Uterus (tissue), 4 donors: ENCODE data around the gene MSH4. TPM values are rescaled to one million over a fixed set of nuclear protein-coding genes. Genes with fewer than 3 reads are reported as not detected.

Source experiments
- DNase-seq, 2 donors: peaks; one replicate each; pipeline ENCODE4 v3.0.0-alpha.2; 2019 to 2020
- H3K27ac ChIP-seq, 2 donors: fragments of 200-600 bp; sonication (generic); 1 replicate in 1 of 2; 2 replicates in 1 of 2; pipeline ENCODE4 v1.5.1; 2016 to 2018
- H3K27me3 ChIP-seq, 2 donors: fragments of 200-600 bp; sonication (generic); one replicate each; pipeline ENCODE4 v1.5.1; 2018 to 2019; ENCODE audit warnings: control low read depth in 1 of 2
- H3K36me3 ChIP-seq, 2 donors: fragments of 200-600 bp; sonication (generic); one replicate each; pipeline ENCODE4 v1.5.1; 2019; ENCODE audit warnings: control low read depth in 1 of 2
- H3K4me1 ChIP-seq, 2 donors: fragments of 200-600 bp; sonication (generic); one replicate each; pipeline ENCODE4 v1.5.1; 2018 to 2019; ENCODE audit warnings: control low read depth in 1 of 2
- H3K4me3 ChIP-seq, 2 donors: fragments of 200-600 bp; sonication (generic); 1 replicate in 1 of 2; 2 replicates in 1 of 2; pipeline ENCODE4 v1.5.1; 2018 to 2019; ENCODE audit warnings: mild to moderate bottlenecking in 1 of 2
- H3K9me3 ChIP-seq, 2 donors: fragments of 200-600 bp; sonication (generic); one replicate each; pipeline ENCODE4 v1.5.1; 2019; ENCODE audit warnings: control low read depth in 1 of 2
- POLR2A ChIP-seq, 2 donors: fragments of 450-650 bp; IDR thresholded peaks; one replicate each; pipeline ENCODE4 v1.6.1; 2016; ENCODE audit warnings: antibody characterized with exemption in 2 of 2, mild to moderate bottlenecking in 1 of 2, moderate library complexity in 1 of 2
- intact Hi-C: fragments of 100-400 bp; cut with DNase I; formaldehyde crosslinking; loops from one replicate; pipeline ENCODE4 v1.15.1; 2023; ENCODE audit warnings: low total_unique reads
- total RNA-seq, 4 donors: library from RNA; depleted of rRNA in 3 of 4; stranded (reverse); fragments of >200 nt in 3 of 4; gene quantifications; one replicate each; pipeline versions ENCODE4 v1.1.0 to v1.2.4, GENCODE V29; 2014 to 2023
- TF ChIP-seq, protein P1 (sequence below), 4 experiments: fragments of 200-600 bp in 2 of 4; fragments of 450-650 bp in 2 of 4; sonication (generic) in 2 of 4; IDR thresholded peaks; one replicate each; pipeline ENCODE4 v1.5.1; 2016 to 2019; ENCODE audit warnings: antibody characterized with exemption in 4 of 4, mild to moderate bottlenecking in 2 of 4, moderate library complexity in 1 of 4
- donor health status: DM: yes; HTN: yes; CAD: no.

Gene MSH4
- total RNA-seq, 4 donors from 2014 or later, result 0.26 to 1.2 (median 0.39) TPM

DNA sequence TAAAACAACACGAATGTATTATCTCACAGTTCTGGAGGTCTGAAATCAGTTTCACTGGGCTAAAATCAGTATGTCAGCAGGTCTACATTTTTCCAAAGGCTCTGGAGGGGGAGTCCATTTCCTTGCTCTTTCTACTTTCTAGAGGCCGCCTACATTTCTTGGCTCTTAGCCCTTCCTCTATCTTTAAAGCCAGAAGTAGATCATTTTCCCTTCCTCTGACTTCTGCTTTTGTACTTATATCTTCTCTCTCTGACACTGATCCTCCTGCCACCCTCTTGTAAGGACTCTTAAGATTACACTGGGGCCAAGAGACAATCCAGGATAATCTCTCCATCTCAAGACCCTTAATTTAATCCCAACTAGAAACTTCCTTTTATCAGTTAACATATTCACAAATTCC lies 41.4 kb downstream of the MSH4 start:
- Histone ChIP-seq H3K36me3 (no peaks in the 10 kb centered on the region), H3K27me3 (no peaks in the 10 kb centered on the region), H3K4me1 (no peaks in the 10 kb centered on the region), H3K27ac (no peak overlapping the region), H3K9me3 (no peaks in the 10 kb centered on the region), H3K4me3 (no peak overlapping the region)
- intact Hi-C loops, result no loop called here
- TF ChIP-seq, protein P1, sequence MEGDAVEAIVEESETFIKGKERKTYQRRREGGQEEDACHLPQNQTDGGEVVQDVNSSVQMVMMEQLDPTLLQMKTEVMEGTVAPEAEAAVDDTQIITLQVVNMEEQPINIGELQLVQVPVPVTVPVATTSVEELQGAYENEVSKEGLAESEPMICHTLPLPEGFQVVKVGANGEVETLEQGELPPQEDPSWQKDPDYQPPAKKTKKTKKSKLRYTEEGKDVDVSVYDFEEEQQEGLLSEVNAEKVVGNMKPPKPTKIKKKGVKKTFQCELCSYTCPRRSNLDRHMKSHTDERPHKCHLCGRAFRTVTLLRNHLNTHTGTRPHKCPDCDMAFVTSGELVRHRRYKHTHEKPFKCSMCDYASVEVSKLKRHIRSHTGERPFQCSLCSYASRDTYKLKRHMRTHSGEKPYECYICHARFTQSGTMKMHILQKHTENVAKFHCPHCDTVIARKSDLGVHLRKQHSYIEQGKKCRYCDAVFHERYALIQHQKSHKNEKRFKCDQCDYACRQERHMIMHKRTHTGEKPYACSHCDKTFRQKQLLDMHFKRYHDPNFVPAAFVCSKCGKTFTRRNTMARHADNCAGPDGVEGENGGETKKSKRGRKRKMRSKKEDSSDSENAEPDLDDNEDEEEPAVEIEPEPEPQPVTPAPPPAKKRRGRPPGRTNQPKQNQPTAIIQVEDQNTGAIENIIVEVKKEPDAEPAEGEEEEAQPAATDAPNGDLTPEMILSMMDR (IDR thresholded peaks at IDR 0.05), result no peak
- no peak for TF ChIP-seq POLR2A (IDR thresholded peaks at IDR 0.05)
- no peak for DNase-seq

DNA sequence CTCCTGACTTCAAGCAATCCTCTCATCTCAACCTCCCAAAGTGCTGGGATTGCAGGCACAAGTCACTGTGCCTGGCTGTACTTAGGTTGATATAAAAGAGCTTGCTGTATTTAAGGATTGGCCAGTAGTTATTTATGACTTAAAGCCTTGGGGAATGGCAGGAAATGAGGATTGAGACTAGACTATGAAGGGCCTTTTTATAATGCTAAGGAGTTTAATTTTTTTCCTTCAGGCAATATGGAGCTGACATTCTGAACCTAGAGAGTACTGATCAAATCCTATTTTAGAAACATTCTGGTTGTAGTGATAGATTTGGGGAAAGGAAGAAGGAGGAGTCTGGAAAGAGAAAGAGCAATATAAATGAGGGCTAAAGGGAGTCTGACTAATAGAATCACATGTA lies 44.7 kb downstream of the MSH4 start:
- no peak for TF ChIP-seq POLR2A (IDR thresholded peaks at IDR 0.05)
- Histone ChIP-seq H3K27me3 (no peaks in the 10 kb centered on the region), H3K4me3 (no peak overlapping the region), H3K36me3 (no peaks in the 10 kb centered on the region), H3K4me1 (no peaks in the 10 kb centered on the region), H3K9me3 (no peaks in the 10 kb centered on the region), H3K27ac (no peak overlapping the region)
- intact Hi-C loops, result no loop called here
- DNase-seq, result no peak

DNA sequence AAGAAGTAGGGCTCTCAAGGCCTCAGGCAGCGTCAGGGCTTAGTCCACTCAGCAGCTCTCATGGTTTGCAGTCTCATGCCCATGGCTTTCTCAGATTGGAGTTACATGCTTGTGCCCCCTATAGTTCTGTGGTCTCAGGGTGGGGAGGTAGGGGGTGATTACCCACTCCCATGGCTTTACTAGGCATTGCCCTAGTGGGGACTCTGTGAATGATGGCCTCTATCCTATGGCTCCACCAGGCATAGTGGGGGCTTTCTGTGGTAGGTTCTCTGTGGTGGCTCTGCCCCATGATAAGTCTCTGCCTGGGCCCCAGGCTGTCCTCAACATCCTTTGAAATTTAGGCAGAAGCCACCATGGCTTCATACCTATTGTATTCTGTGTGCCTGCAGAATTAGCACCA lies 48.9 kb downstream of the MSH4 start:
- DNase-seq, result no peak
- Histone ChIP-seq H3K4me3 (no peak overlapping the region), H3K4me1 (no peaks in the 10 kb centered on the region), H3K27me3 (no peaks in the 10 kb centered on the region), H3K9me3 (no peaks in the 10 kb centered on the region), H3K27ac (no peak overlapping the region), H3K36me3 (no peaks in the 10 kb centered on the region)
- TF ChIP-seq POLR2A (IDR thresholded peaks at IDR 0.05), result no peak
- intact Hi-C loops, result no loop called here

DNA sequence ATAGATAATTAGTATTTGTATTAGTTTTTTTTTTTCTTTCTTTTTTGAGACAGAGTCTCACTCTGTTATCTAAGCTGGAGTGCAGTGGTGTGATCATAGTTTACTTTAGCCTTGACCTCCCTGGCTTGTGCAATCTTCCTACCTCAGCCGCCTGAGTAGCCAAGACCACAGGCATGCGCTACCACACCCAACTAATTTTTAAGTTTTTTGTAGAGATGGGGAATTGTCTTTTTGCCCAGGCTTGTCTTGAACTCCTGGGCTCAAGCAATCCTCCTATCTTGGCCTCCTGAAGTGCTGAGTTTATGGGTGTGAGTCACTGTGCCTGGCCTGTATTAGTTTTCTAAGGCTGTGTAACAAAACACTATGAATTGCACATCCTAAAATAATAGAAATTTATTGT lies 58.3 kb downstream of the MSH4 start:
- Histone ChIP-seq H3K9me3 (no peaks in the 10 kb centered on the region), H3K4me3 (no peak overlapping the region), H3K27me3 (no peaks in the 10 kb centered on the region), H3K36me3 (no peaks in the 10 kb centered on the region), H3K27ac (no peak overlapping the region), H3K4me1 (no peaks in the 10 kb centered on the region)
- intact Hi-C loops, result no loop called here
- TF ChIP-seq POLR2A (IDR thresholded peaks at IDR 0.05), result no peak
- TF ChIP-seq, protein P1 (IDR thresholded peaks at IDR 0.05), result no peak
- DNase-seq, result no peak

DNA sequence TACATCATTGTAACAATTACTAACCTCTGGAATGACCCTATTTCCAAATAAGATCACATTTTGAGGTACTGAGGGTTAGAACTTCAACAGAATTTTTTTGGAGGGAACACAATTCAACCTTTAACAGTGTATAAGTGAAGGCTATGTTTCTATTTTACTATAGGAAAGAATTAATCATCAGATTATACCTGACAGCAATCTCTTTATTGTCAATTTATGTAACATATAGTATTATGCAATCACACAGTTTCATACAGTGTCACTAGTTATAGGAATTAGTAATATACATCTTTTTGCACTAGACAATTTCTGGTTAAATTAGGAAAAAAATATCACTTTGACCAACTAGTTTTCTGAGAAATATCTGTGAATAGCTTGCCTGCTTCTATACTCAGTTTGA lies 59.1 kb downstream of the MSH4 start:
- Histone ChIP-seq H3K27me3 (no peaks in the 10 kb centered on the region), H3K4me3 (no peak overlapping the region), H3K27ac (no peak overlapping the region), H3K9me3 (no peaks in the 10 kb centered on the region), H3K4me1 (no peaks in the 10 kb centered on the region), H3K36me3 (no peaks in the 10 kb centered on the region)
- no peak for DNase-seq
- TF ChIP-seq POLR2A (IDR thresholded peaks at IDR 0.05), result no peak
- TF ChIP-seq, protein P1 (IDR thresholded peaks at IDR 0.05), result no peak
- intact Hi-C loops, result no loop called here

DNA sequence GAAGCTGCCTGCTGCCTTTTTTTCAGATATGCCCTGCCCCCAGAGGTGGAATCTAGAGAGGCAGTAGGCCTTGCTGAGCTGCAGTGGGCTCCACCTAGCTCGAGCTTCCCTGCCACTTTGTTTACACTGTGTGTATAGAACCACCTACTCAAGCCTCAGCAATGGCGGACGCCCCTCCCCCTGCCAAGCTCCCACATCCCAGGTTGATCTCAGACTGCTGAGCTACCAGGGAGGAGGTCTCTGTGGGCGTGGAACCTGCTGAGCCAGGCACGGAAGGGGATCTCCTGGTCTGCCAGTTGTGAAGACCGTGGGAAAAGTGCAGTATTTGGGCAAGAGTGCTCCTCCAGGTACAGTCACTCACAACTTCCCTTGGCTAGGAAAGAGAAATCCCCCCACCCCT lies 65.1 kb downstream of the MSH4 start:
- Histone ChIP-seq H3K4me1 (no peaks in the 10 kb centered on the region), H3K27ac (no peak overlapping the region), H3K4me3 (no peak overlapping the region), H3K27me3 (no peaks in the 10 kb centered on the region), H3K36me3 (no peaks in the 10 kb centered on the region), H3K9me3 (no peaks in the 10 kb centered on the region)
- no peak for DNase-seq
- intact Hi-C loops, result no loop called here
- TF ChIP-seq POLR2A (IDR thresholded peaks at IDR 0.05), result no peak
- TF ChIP-seq, protein P1 (IDR thresholded peaks at IDR 0.05), result no peak
